ENCODE measurements around the gene DPPA2.

DNA sequence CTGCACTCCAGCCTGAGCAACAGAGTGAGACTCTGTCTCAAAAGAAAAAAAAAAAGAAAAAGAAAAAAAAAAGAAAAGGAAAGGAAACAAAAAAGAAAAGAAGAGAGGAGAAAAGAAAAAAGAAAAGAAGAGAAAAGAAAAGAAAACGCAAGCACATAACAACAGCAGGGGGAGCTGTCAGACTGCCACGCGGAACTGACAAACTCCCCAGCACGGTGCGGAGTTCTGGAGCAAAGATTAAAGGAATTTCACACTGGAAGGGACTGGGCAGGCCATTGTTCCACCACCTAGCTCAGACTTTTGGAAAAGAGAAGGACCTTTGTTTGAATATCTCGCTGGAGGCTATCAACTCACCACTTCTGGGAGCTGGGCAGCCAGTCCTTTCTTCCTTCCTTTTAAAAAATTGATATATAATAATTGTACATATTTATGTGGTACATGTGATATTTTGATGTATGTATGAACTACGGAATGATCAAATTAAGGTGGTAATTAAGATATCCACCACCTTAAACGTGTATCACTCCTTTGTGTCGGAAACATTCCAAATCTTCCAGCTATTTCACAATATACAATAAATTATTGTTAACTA lies 40.5 kb downstream of the DPPA2 start:
- no peak for TF ChIP-seq EP300 (IDR thresholded peaks at IDR 0.05)
- TF ChIP-seq POLR2A (IDR thresholded peaks at IDR 0.05): no peak
